ENCODE results near the gene MEGF8.

Gene MEGF8, protein sequence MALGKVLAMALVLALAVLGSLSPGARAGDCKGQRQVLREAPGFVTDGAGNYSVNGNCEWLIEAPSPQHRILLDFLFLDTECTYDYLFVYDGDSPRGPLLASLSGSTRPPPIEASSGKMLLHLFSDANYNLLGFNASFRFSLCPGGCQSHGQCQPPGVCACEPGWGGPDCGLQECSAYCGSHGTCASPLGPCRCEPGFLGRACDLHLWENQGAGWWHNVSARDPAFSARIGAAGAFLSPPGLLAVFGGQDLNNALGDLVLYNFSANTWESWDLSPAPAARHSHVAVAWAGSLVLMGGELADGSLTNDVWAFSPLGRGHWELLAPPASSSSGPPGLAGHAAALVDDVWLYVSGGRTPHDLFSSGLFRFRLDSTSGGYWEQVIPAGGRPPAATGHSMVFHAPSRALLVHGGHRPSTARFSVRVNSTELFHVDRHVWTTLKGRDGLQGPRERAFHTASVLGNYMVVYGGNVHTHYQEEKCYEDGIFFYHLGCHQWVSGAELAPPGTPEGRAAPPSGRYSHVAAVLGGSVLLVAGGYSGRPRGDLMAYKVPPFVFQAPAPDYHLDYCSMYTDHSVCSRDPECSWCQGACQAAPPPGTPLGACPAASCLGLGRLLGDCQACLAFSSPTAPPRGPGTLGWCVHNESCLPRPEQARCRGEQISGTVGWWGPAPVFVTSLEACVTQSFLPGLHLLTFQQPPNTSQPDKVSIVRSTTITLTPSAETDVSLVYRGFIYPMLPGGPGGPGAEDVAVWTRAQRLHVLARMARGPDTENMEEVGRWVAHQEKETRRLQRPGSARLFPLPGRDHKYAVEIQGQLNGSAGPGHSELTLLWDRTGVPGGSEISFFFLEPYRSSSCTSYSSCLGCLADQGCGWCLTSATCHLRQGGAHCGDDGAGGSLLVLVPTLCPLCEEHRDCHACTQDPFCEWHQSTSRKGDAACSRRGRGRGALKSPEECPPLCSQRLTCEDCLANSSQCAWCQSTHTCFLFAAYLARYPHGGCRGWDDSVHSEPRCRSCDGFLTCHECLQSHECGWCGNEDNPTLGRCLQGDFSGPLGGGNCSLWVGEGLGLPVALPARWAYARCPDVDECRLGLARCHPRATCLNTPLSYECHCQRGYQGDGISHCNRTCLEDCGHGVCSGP (N-terminal part only)

DNA sequence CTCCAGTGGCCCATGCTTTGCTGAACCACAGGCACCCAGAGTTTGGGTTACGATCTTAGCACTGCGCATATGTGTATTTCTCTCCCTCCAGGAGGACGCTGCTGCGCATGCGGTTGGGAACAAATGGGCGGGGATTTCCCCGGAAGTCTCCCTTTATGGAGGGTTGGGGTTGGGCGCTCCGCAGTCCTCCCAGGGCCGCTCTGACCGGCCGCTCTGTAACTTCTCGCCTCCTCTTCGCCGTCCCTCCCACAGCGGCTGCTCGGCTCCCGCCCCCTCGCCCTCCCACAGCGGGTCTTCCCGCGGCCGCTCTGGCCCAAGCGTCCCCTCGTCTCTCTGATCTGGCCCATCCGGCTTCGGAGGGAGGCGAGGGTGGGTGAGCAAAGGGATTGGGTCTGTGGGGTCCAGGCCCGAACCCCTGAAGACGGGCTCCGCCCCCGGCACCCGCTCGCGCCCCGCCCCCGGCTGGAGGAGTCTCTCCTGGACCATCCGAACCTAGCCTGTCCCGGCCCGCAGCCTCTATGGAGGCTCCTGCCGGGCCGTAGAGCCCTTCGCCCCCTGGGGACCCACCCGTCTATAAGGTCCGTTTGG is at the start of gene MEGF8:
TSS of gene MEGF8 (plus strand) at position 328 of the 588 bp plus-strand sequence. CDS start 609 bp downstream, outside the sequence.
- DNase-seq = peak; percentile 99

DNA sequence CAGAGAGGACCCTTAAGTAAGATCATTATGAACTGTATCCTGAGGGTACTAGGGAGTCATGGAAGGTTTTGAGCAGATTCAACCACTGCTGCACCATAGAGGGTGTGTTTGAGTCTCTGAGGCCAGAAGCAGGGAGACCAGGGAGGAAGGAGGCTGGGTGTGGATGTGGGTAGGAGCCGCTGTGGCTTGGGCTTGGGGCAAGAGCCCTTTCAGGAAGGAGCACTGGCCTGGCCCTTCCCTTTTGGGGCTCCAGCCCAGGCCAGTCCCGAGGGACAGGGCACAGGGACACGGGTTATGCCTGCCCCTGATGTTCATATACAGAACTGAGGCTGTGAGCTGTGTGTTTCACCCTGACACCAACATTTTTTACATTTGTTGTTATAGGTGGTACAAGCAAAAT is 49.2 kb upstream of the MEGF8 start:
- no peak for DNase-seq

- DNase-seq = no peak
Observed at GRCh38 chr19:42276821-42277220, 48.6 kb upstream of the MEGF8 start.

DNA sequence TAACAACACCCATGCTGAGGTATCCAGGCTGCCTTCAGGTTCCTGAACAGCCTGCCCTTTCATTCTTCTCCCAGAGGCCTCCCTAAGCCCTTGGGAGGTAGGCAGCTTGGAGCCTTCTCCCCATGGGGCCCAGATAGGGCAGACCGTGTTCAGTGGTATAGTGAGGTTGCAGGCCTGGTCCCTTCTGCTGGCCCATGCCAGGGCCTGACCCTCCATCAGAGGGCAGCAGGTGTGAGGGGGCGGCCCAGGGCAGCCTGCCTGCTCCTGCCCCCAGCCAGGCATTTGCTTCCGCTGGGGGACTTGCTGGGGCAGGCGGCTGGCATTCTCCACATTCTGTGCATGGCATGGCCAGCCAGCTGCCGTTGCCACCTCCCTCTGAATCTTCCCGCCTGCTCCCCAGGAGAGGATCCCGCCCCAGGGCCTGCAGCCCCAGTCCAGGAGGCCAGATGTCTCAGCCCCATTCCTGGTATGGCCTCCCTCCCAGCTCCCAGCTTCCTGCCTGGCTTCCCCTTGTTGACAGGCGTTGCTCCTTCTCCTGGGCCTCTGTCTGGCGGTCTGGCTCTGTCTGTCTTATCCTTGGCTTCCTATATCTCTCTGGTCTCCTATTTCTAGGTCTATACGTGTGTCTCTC is 47.5 kb upstream of the MEGF8 start:
- no peak for DNase-seq

DNA sequence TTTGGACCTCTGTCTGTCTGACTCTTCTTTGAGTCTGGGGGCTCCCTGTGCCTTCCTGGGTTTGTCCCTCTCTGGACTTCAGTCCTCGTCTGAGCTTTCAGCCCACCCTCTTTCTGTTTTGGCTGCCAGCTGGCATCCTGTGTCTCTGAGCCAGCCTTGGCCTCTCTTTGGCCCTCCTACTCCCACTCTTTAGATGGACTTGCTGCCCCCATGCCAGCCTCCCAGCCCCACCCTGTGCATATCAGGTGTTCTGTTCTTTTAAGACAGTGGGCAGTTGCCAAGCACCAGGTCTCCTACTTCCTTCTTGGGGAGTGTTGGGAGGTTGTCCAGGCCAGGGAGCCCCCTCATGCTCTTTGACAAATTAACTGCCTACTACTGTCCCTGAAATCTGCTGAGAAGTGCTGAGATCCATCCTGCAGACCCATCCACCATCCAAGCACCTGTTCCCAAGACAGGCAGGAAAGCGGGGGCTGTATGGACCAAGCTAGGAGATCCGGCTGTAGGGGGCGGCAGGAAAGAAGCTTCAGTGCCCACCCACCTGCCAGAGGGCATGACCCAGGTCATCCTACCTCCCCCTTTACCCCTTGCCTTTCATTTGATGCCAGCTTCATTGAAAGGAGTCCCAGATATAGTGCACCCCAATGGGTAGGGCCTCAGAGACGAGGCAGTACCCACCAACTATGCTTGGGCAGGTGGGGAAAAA is 46.8 kb upstream of the MEGF8 start:
- no peak for DNase-seq

DNA sequence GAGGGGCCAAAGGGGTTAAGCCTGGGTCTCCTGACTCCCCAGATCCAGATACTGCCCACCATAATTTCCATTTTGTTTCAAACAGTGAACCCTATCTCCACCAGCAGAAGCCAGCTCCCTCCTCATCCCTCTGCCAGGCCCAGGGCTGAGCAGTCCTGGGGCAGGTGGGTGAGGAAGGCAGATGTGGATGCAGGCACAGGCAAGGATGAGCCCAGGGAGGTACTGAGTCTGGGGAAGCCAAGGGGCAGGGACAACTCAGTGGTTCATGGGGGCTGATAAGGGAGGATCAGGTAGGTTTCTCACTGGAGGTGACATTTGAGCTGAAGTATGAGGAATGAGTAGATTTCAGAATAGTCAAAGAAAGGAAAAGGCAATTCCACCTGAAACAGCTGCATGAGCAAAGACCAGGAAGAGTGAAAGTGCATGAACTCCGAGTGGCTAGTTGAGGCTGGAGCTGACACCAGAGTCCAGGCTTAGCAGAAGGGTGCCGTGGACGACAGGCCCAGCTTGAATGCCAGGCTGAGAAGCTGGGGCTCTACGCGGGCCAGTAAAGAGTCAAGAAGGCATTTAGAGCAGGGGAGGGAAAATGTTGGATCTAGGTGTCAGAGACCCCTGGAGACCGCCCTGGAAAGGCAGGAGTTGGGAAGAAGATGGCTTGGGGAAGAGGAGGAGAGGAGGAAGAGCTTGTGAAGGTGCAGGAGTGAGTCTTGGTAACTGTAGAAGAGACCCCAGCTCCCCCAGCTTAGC is 46.1 kb upstream of the MEGF8 start:
- no peak for DNase-seq

DNA sequence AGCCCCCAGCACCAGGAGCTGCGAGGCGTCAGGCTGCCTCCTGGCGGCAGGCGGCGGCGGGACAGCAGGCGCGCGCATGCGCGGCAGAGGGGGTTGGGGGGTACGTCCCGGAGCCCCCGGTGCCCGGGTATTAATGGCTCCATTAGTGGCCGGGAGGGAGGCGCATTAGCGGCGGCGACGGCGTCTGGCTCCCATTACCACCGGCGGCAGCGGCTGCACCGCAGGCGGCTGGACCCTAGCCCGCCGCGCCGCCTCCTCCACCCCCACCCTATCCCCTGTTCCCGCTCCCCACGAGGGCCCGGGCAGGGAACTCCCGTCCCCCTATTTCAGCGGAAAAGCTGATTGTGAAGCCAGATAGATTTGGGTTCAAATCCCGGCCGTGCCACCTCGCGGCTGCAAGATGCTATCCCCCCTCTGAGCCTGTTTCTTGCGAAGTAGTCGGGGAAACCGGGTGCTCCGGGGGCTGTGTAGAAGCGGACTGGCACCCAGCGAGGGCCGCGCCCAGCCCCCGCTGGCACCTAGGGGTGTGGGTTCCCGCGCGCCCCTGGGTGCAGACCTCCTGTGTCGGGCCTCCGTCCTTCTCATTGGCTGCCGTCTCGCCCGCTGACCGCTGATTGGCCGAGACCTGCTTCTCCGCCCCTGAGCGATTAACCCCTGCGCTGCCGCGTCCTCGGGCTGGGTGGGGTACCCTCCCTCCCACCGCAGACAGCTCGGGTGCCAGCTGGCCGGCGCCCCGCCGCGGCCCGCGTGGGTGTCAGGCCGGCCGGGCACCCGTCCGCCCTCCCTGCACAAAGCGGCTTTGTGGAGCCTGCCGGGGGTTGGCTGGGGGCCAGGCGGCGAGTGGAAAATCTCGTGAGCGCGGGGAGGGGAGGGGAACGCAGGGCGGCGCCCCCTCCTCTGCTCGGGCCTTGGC is 45.3 kb upstream of the MEGF8 start:
- DNase-seq = peak; percentile 92

- DNase-seq = no peak
Observed at GRCh38 chr19:42280815-42281145, 44.7 kb upstream of the MEGF8 start.

DNA sequence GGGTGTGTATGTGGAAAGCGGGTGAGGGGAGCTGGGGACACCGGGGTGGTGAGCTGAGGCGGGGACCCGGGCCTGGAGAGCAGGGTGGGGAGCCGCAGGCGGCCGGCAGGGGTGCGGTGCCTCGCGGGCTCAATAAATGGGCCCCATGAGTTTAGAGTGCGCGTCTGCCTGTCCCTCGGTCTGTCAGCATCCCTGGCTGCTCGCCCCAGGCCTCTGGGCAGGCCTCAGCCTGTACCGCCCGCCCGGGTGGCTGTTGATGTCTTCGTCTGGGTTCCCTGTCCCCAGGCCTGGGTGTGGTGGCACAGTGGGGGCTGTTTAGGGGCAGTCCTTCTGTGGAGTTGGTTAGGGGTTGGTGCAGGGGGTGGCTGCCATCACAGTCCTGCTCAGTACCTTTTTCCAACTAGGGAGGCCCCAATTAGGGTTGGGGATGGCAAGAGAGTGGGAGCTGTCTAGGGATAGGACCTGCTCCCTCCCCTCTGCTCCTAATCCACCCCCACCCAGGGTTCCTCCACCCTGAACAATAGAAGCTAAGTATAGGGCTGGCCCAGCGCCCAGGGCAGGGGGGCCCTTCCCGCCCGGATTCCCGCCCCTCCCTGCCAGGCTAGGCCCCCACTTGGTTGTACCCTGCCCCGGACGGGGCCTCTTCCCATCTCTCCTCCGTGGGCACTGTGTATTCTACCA is 44.1 kb upstream of the MEGF8 start:
- peak; percentile 41 for DNase-seq

- DNase-seq = no peak
Observed at GRCh38 chr19:42281827-42282762, 43.3 kb upstream of the MEGF8 start.

DNA sequence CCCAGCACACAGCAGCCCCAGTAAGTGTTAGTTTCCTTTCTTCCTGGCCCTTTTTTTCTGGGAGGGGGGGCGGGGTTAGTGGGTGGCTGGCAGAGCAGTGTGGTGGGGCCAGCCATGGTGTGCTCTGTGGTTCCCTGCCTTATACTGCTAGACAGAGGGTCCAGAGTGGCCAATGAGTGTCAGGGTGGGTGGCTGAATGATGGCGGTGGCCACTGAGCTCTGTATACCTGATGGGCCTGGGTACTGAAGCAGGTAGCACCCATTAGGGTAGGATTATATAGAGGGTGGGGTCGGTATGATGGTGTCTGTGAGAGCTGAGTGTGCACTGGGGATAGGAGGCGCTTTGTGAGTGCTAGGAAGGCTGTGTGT is 42.6 kb upstream of the MEGF8 start:
- DNase-seq = no peak

DNA sequence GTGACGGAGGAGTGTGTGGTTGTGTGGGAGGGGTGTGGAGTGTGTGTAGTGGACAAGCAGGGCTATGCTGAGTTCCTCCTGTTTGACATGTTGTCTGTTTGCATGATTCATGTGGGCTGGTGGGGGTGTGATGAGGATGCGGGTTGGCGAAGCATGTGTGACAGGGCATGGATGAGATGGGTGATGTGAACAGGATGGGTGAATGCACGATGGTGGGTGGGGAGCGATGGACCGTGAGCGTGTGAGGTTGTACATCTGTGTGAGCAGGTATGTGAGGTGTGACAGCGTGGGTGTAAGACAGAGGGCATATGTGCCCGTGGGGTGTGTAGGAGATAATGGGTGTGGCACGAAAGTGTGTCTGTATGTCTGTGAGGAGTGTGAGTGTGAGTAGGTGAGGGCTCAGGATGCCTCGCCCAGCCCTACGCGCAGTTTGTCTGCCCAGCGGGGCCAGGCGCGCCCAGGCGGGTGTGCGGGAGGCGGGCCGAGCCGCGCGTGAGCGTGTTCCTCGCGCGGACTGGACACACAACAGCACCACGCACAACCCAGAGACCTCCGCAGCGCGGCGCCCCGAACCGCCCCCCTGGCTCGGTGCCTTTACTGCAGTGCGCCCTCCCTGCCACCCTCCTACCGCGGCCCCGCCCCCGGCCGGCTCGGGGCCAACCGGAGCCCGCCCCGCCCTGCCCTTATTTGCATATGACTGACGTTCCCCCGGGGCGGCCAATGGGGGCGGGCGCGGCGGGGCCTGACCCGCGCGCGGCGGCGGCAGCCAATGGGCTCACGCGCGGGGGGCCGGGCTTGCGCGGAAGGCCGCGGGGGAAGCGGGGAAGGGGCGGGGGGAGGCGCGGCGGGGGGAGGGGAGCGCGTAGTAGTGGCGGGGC is 42.0 kb upstream of the MEGF8 start:
- DNase-seq = peak; percentile 97

- DNase-seq = peak; percentile 93
Observed at GRCh38 chr19:42284066-42284501, 41.4 kb upstream of the MEGF8 start.

GRCh38 chr19:42284591-42285341 is 40.7 kb upstream of the MEGF8 start:
- DNase-seq = peak; percentile 33

DNA sequence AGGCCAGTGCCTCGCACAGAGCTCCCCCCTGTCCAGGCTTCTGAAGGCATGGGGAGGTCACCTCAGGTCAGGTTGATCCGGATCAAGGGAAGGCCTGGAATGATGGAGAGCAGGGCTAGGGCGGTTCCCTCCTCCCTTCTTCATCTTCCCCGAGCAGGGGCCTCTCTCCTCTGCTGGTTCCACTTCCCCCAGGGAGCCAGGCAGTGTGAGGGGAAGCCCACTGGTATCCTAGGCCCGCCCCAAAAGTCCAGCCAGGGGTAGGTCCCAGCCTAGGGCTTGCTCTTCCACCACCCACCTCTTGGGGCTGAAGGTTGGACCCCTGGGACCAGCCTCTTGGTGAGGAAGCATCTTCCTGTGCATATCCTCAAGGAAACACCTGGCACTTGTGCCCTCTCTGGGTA is 39.9 kb upstream of the MEGF8 start:
- DNase-seq = no peak

DNA sequence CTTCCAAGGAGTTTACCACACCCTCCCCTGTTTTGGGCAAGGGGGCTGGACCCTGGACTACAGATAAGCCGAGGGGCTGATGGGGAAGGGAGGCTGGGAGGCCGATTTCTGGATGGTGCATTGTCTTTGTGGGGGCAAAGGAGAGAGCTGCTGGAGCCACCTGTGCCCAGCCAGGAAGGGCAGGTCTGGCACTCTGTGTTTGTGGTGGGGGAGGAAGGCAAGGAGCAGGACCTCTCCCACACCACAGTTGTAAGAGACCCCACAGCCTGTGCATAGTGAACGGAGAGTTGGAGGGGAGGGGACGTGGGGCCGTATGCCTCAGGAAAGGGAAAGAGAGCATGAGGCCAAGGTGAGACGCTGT is 39.5 kb upstream of the MEGF8 start:
- no peak for DNase-seq
